Stomach (tissue), 9 donors: ENCODE data around the gene KRT80. TPM values are rescaled to one million over a fixed set of nuclear protein-coding genes. Genes with fewer than 3 reads are reported as not detected.

Experiments
- DNase-seq, 2 donors: peaks; one replicate each; pipeline versions ENCODE4 v3.0.0 to v3.0.0-alpha.2; 2013 to 2019
- H3K27ac ChIP-seq, 5 donors: fragments of 200-600 bp in 4 of 5; sonication (generic) in 4 of 5; one replicate each; pipeline ENCODE4 v1.5.1; 2013 to 2019; ENCODE audit warnings: mild to moderate bottlenecking in 1 of 5, moderate library complexity in 1 of 5
- H3K27me3 ChIP-seq, 3 donors: fragments of 200-600 bp; sonication (generic); one replicate each; pipeline ENCODE4 v1.5.1; 2017 to 2019; ENCODE audit warnings: mixed run types in 1 of 3
- H3K36me3 ChIP-seq, 4 donors: fragments of 200-600 bp; sonication (generic); 1 replicate in 3 of 4; 2 replicates in 1 of 4; pipeline ENCODE4 v1.5.1; 2016 to 2019
- H3K4me1 ChIP-seq, 4 donors: fragments of 200-600 bp; sonication (generic); one replicate each; pipeline ENCODE4 v1.5.1; 2016 to 2019
- H3K4me3 ChIP-seq, 4 donors: fragments of 200-600 bp; sonication (generic) in 3 of 4; one replicate each; pipeline ENCODE4 v1.5.1; 2016 to 2019; ENCODE audit warnings: mild to moderate bottlenecking in 1 of 4
- H3K9me3 ChIP-seq, 4 donors: fragments of 200-600 bp; sonication (generic); one replicate each; pipeline ENCODE4 v1.5.1; 2016 to 2019
- EP300 ChIP-seq: sonication (generic); formaldehyde crosslinking; IDR thresholded peaks from one replicate; pipeline ENCODE4 v1.6.1; 2017; ENCODE audit warnings: antibody characterized with exemption
- POLR2A ChIP-seq, 4 donors: fragments of 450-650 bp; IDR thresholded peaks; one replicate each; pipeline ENCODE4 v1.6.1; 2016; ENCODE audit warnings: antibody characterized with exemption in 4 of 4, control low read depth in 2 of 4, mild to moderate bottlenecking in 1 of 4, moderate library complexity in 1 of 4
- POLR2AphosphoS5 ChIP-seq, 3 donors: sonication (generic); formaldehyde crosslinking; IDR thresholded peaks; one replicate each; pipeline ENCODE4 v1.6.1; 2016; ENCODE audit warnings: antibody characterized with exemption in 3 of 3
- WGBS, 5 donors: extraction: QIAGEN DNeasy Blood & Tissue Kit in 3 of 5; methylation state at CpG; one replicate each; pipeline versions ENCODE4 v1.1.5 to v1.1.7; 2013 to 2018; 5-methylcytosine and 5-hydroxymethylcytosine counted together
- intact Hi-C: fragments of 100-400 bp; cut with DNase I; formaldehyde crosslinking; loops from one replicate; pipeline ENCODE4 v1.15.1; 2023; ENCODE audit warnings: low total_unique reads
- polyA plus RNA-seq, 3 donors: library from polyadenylated mRNA; stranded (reverse); fragments of 200-250 nt; gene quantifications; one replicate each; pipeline ENCODE4 v1.2.3, GENCODE V29; 2013
- total RNA-seq, 5 donors: library from RNA; depleted of rRNA; stranded (reverse); fragments of >200 nt; gene quantifications; one replicate each; pipeline versions ENCODE4 v1.1.0 to v1.2.3, GENCODE V29; 2014 to 2016
- TF ChIP-seq, protein P1 (sequence below), 7 experiments: fragments of 450-650 bp in 4 of 7; fragments of 200-600 bp in 3 of 7; sonication (generic) in 3 of 7; IDR thresholded peaks; one replicate each; pipeline ENCODE4 v1.5.1; 2016 to 2019; ENCODE audit warnings: antibody characterized with exemption in 7 of 7, control low read depth in 2 of 7, mild to moderate bottlenecking in 1 of 7
- donor health status: healthy with polysubstance abuse.
- donor health status: Bipolar disorder and iron deficiency.
- donor health status: healthy.

The KRT80 gene
- total and polyA plus RNA-seq, 8 donors = 0.29 to 3.7 (median 0.45) TPM; not detected in 3

DNA sequence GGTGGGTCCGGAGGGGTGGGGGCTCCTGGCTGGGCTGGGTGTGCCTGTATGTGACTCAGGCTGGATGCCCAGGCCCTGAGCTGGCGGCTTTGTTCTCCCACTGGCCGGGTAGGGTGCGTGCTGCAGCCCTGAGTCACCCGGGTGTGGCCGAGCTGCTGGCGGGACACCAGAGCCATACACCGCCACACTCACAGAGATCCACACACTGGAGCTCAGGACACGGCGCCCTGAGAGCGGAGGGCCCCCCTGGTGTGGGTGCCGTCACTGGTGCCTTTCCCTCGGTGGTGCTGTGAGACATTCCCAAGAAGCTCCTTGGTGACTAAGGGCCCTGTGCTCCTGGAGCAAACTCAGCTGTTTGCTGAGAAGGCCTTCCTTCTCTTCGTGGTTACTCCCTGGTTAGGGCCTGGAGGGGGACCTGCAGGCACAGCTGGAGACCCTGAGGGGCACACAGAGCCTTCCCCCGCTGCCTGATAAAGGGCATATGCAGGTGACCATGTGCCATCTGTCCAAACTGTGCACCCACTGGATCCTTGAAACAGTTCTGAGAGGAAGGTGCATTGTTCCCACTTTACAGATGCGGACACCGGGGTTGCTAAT, 44.3 kb downstream of the KRT80 start:
- H3K4me1 ChIP-seq = peaks cover 42 to 68% (median 56%) of the 10 kb centered on the region in 4 donors
- DNase-seq = peak; percentile 96
- peak overlapping the region; percentile 85 to 92 (median 88) for H3K27ac ChIP-seq
- intact Hi-C loops = no loop called here
- TF ChIP-seq EP300 = no peak
- peak; percentile 26 to 92 (median 90) for TF ChIP-seq POLR2AphosphoS5 (IDR thresholded peaks at IDR 0.05)
- peak overlapping the region in 1 of 4 donors; percentile 0 for H3K4me3 ChIP-seq
- H3K36me3 ChIP-seq = no peaks in the 10 kb centered on the region
- peaks cover 0 to 8% (median 6%) of the 10 kb centered on the region in 3 donors for H3K27me3 ChIP-seq
- no peaks in the 10 kb centered on the region for H3K9me3 ChIP-seq
- 24 to 39% (median 31%) methylated on average over 12 to 17 of the region's 17 CpGs for WGBS, 5 donors

GRCh38 chr12:52146822-52147366, 44.9 kb downstream of the KRT80 start:
- Histone ChIP-seq H3K9me3 (no peaks in the 10 kb centered on the region), H3K4me3 (peak overlapping the region in 1 of 4 donors; percentile 0), H3K27me3 (peaks cover 0 to 3% (median under 1%) of the 10 kb centered on the region in 3 donors), H3K27ac (peak overlapping the region; percentile 67 to 92 (median 88)), H3K4me1 (peaks cover 36 to 62% (median 51%) of the 10 kb centered on the region in 4 donors), H3K36me3 (no peaks in the 10 kb centered on the region)
- WGBS, 5 donors = 44 to 77% (median 52%) methylated on average over 6 to 11 of the region's 11 CpGs
- DNase-seq = peak in 1 of 2 donors; percentile 28
- TF ChIP-seq POLR2A (IDR thresholded peaks at IDR 0.05) (no peak), EP300 (no peak), POLR2AphosphoS5 (IDR thresholded peaks at IDR 0.05) (no peak)
- TF ChIP-seq, protein P1, sequence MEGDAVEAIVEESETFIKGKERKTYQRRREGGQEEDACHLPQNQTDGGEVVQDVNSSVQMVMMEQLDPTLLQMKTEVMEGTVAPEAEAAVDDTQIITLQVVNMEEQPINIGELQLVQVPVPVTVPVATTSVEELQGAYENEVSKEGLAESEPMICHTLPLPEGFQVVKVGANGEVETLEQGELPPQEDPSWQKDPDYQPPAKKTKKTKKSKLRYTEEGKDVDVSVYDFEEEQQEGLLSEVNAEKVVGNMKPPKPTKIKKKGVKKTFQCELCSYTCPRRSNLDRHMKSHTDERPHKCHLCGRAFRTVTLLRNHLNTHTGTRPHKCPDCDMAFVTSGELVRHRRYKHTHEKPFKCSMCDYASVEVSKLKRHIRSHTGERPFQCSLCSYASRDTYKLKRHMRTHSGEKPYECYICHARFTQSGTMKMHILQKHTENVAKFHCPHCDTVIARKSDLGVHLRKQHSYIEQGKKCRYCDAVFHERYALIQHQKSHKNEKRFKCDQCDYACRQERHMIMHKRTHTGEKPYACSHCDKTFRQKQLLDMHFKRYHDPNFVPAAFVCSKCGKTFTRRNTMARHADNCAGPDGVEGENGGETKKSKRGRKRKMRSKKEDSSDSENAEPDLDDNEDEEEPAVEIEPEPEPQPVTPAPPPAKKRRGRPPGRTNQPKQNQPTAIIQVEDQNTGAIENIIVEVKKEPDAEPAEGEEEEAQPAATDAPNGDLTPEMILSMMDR (IDR thresholded peaks at IDR 0.05) = no peak
- intact Hi-C loops = no loop called here

DNA sequence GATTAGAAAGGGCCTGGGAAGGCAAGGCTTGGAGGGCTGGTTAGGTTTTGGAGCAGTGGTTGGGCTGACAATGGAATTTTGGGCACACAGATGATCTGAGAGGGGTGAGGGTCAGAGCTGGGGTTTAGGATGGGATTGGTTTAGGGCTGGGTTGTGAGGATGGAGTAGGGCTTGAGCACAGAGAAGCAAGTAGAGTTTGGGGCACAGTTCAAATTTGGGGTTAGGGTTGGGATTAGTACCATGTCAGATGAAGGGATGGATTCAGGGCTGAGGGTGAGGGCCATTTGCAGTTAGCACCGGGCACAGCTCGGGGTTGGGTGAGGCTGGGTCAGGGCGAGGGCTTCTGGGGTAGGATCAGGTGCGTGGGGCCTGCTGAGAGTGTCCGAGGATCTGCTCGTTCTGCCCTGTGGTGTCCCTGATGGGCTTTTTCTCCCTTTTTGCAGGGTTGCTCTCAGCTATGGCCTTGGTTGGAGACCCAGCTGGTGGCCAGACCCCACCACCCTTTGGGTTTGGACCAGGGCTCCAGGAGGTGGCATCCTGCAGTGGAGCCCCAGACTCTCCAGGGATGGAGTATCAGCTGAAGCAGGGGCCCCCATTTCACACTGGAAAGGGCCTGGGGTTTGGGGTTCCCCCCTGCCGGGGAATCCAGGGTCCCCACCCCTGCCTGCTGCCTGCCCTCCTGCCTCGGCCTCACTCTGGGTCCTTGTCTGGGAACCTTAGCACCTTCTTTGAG, 45.6 kb downstream of the KRT80 start:
- DNase-seq = peak in 1 of 2 donors; percentile 5
- H3K9me3 ChIP-seq = no peaks in the 10 kb centered on the region
- peak overlapping the region in 1 of 4 donors; percentile 0 for H3K4me3 ChIP-seq
- no peaks in the 10 kb centered on the region for H3K27me3 ChIP-seq
- intact Hi-C loops = no loop called here
- peaks cover 31 to 56% (median 44%) of the 10 kb centered on the region in 4 donors for H3K4me1 ChIP-seq
- no peaks in the 10 kb centered on the region for H3K36me3 ChIP-seq
- no peak for TF ChIP-seq POLR2AphosphoS5 (IDR thresholded peaks at IDR 0.05)
- no peak for TF ChIP-seq EP300
- TF ChIP-seq, protein P1 (IDR thresholded peaks at IDR 0.05) = no peak
- TF ChIP-seq POLR2A (IDR thresholded peaks at IDR 0.05) = no peak
- WGBS, 5 donors = 73 to 85% (median 79%) methylated on average over 5 to 8 of the region's 8 CpGs
- peak overlapping the region; percentile 67 to 92 (median 88) for H3K27ac ChIP-seq

DNA sequence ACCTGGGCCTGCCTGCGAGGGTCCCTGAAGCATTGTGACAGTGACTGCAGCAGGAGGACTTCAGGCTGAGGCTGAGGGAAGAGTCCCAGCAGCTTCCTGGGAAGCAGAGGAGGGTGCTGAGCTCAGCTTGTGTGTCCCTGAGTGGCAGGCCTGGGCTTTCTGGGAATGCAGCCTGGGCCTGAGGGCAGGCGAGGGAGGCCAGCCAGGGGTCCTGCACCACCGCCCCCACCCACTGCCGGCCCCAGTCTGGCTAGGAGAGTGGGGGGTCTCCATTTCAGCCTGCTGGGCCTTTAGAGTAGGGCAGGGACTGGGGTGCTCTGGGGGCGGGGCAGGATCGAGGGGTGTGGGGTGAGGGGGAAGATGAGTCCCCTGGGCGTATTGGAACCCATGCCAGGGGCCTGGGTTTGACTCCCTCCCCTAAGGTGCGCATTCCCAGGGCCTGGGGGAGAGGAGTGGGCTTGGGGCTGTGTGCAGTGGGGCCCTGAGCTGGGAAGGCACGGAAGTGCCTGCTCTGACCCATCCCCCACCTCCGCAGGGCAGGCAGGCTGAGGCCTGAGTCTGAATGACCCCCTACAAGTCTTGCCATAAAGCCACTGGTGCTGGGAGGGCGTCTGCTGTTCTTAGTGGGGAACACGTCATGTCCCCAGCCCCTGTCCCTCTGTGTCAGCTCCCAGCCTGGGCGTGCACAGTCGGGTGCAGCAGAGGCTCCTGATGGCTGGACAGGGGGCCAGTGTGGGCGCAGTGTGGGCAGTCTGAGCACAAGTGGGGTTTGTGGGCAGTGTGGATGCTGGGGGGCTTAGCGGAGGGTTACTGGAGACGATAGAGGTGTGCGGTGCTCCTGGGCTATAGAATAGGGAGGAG, 46.4 kb downstream of the KRT80 start:
- intact Hi-C loops = no loop called here
- WGBS, 5 donors = 83 to 89% (median 83%) methylated on average over 15 to 18 of the region's 18 CpGs

More for the DNA sequence above, 46.4 kb downstream of the KRT80 start:
- no peaks in the 10 kb centered on the region for H3K27me3 ChIP-seq
- peak overlapping the region; percentile 67 to 92 (median 88) for H3K27ac ChIP-seq
- H3K4me3 ChIP-seq = no peak overlapping the region
- no peaks in the 10 kb centered on the region for H3K9me3 ChIP-seq
- no peaks in the 10 kb centered on the region for H3K36me3 ChIP-seq
- peak in 1 of 2 donors; percentile 59 for DNase-seq
- TF ChIP-seq EP300 (no peak), POLR2AphosphoS5 (IDR thresholded peaks at IDR 0.05) (no peak), POLR2A (IDR thresholded peaks at IDR 0.05) (no peak)
- TF ChIP-seq, protein P1 (IDR thresholded peaks at IDR 0.05) = no peak
- H3K4me1 ChIP-seq = peaks cover 31 to 56% (median 43%) of the 10 kb centered on the region in 4 donors
